Measurements from ENCODE around the gene TENM3. TPM values are rescaled to one million over a fixed set of nuclear protein-coding genes. Genes with fewer than 3 reads are reported as not detected.

TENM3 gene
- total and polyA plus RNA-seq, 10 of the 15 experiments (the other 5 are each of a cell fraction or from before 2014, with no cell fraction given) = 0.01 to 1.7 (median 0.08) TPM; not detected in 2

DNA sequence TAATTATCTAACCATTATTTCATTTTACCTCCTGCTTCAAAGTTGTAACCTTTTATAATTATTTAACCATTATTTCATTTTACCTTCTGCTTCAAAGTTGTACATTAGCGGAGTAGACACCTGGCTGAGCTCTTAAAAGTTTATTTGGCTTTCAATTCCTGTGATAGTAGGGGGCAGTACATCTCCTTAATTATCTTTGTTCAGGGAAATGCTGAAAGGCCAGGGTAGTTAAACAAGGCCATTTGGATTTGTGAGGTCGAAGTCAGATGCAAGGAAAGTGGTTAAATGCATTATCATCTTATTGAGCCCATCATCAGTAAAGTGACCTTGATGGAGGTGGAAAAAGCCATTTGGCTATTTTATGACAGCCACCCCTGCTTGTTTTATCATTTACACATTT, 210.6 kb downstream of the TENM3 start:
- no peaks in the 10 kb centered on the region for H3K79me2 ChIP-seq (ENCODE audit: control insufficient read depth, insufficient read depth, low read length)

More for the DNA sequence above, 210.6 kb downstream of the TENM3 start:
- Histone ChIP-seq H3K36me3 (ENCODE audit: control insufficient read depth in 2 of 2, insufficient read depth in 2 of 2, low read length in 1 of 2) (no peaks in the 10 kb centered on the region), H4K20me1 (ENCODE audit: control insufficient read depth, insufficient read depth) (no peaks in the 10 kb centered on the region), H2AFZ (ENCODE audit: control insufficient read depth, low read depth, low read length) (no peak overlapping the region), H3K9ac (ENCODE audit: control insufficient read depth, insufficient read depth, low read length) (no peak overlapping the region), H3K27ac (ENCODE audit: control insufficient read depth, insufficient read depth) (no peak overlapping the region), H3K27me3 (replicated peaks in 1 of 2; ENCODE audit: control insufficient read depth in 2 of 2, insufficient read depth in 2 of 2, low read length in 1 of 2) (peaks cover 2 to 6% of the 10 kb centered on the region in 2 experiments; a peak in 3 of 4 replicates), H3K9me3 (replicated peaks; ENCODE audit: control insufficient read depth, insufficient read depth, low read length) (no peaks in the 10 kb centered on the region), H3K4me2 (ENCODE audit: control insufficient read depth, insufficient read depth) (no peak overlapping the region), H3K4me3 (no peak overlapping the region), H3K4me1 (ENCODE audit: control insufficient read depth, insufficient read depth, low read length) (no peaks in the 10 kb centered on the region)
- intact Hi-C loops (cut with micrococcal nuclease; ENCODE audit: unreplicated experiment) (no loop called here), in situ Hi-C loops (cut with MboI) (no loop called here)
- ATAC-seq (no peak), FAIRE-seq (no peak), DNase-seq (ENCODE audit: low read depth, low spot score) (no peak)
- SMC1A ChIA-PET (ENCODE audit: uncharacterized antibody, unreplicated experiment) = no interaction called here
- CTCF ChIA-PET = no interaction called here
- WGBS (ENCODE audit: insufficient coverage, insufficient replicate concordance, low lambda C conversion rate, missing lambda C conversion rate) = 0% methylated on average over 2 of the region's 2 CpGs
- RAD21 ChIA-PET (ENCODE audit: unreplicated experiment) = no interaction called here
- no TSS peak for BruUV-seq (replicated peaks)
- no peak for TF ChIP-seq BCL11A (IDR thresholded peaks at IDR 0.05; ENCODE audit: low read depth, low read length)
- no peak for TF ChIP-seq NR2F1 (conservative IDR thresholded peaks at IDR 0.05)
- no peak for TF ChIP-seq FOXK2 (IDR thresholded peaks at IDR 0.05)
- TF ChIP-seq ZNF274 (IDR thresholded peaks at IDR 0.05; ENCODE audit: insufficient read depth, insufficient read length) = no peak
- TF ChIP-seq TAF1 (IDR thresholded peaks at IDR 0.05; ENCODE audit: borderline replicate concordance, low read depth, low read length) = no peak
- TF ChIP-seq ZNF24 (IDR thresholded peaks at IDR 0.05) = no peak
- TF ChIP-seq TCF3 (IDR thresholded peaks at IDR 0.05; ENCODE audit: borderline replicate concordance, insufficient read depth, low read depth, low read length) = no peak
- no peak for TF ChIP-seq IKZF1 (conservative IDR thresholded peaks at IDR 0.05)
- no peak for TF ChIP-seq WRNIP1 (IDR thresholded peaks at IDR 0.05; ENCODE audit: borderline replicate concordance, low read depth, low read length)
- TF ChIP-seq, protein P1, sequence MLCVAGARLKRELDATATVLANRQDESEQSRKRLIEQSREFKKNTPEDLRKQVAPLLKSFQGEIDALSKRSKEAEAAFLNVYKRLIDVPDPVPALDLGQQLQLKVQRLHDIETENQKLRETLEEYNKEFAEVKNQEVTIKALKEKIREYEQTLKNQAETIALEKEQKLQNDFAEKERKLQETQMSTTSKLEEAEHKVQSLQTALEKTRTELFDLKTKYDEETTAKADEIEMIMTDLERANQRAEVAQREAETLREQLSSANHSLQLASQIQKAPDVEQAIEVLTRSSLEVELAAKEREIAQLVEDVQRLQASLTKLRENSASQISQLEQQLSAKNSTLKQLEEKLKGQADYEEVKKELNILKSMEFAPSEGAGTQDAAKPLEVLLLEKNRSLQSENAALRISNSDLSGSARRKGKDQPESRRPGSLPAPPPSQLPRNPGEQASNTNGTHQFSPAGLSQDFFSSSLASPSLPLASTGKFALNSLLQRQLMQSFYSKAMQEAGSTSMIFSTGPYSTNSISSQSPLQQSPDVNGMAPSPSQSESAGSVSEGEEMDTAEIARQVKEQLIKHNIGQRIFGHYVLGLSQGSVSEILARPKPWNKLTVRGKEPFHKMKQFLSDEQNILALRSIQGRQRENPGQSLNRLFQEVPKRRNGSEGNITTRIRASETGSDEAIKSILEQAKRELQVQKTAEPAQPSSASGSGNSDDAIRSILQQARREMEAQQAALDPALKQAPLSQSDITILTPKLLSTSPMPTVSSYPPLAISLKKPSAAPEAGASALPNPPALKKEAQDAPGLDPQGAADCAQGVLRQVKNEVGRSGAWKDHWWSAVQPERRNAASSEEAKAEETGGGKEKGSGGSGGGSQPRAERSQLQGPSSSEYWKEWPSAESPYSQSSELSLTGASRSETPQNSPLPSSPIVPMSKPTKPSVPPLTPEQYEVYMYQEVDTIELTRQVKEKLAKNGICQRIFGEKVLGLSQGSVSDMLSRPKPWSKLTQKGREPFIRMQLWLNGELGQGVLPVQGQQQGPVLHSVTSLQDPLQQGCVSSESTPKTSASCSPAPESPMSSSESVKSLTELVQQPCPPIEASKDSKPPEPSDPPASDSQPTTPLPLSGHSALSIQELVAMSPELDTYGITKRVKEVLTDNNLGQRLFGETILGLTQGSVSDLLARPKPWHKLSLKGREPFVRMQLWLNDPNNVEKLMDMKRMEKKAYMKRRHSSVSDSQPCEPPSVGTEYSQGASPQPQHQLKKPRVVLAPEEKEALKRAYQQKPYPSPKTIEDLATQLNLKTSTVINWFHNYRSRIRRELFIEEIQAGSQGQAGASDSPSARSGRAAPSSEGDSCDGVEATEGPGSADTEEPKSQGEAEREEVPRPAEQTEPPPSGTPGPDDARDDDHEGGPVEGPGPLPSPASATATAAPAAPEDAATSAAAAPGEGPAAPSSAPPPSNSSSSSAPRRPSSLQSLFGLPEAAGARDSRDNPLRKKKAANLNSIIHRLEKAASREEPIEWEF (IDR thresholded peaks at IDR 0.05; ENCODE audit: insufficient replicate concordance, low read depth, low read length) = no peak
- no peak for TF ChIP-seq ZNF622 (IDR thresholded peaks at IDR 0.05)
- TF ChIP-seq SMAD1 (IDR thresholded peaks at IDR 0.05; ENCODE audit: low read depth, partially characterized antibody) = no peak
- TF ChIP-seq PAX5 (IDR thresholded peaks at IDR 0.05; ENCODE audit: borderline replicate concordance, low read depth, low read length) = no peak
- TF ChIP-seq, protein P2, sequence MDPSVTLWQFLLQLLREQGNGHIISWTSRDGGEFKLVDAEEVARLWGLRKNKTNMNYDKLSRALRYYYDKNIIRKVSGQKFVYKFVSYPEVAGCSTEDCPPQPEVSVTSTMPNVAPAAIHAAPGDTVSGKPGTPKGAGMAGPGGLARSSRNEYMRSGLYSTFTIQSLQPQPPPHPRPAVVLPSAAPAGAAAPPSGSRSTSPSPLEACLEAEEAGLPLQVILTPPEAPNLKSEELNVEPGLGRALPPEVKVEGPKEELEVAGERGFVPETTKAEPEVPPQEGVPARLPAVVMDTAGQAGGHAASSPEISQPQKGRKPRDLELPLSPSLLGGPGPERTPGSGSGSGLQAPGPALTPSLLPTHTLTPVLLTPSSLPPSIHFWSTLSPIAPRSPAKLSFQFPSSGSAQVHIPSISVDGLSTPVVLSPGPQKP (IDR thresholded peaks at IDR 0.05; ENCODE audit: low read depth, low read length) = no peak
- TF ChIP-seq, protein P3, sequence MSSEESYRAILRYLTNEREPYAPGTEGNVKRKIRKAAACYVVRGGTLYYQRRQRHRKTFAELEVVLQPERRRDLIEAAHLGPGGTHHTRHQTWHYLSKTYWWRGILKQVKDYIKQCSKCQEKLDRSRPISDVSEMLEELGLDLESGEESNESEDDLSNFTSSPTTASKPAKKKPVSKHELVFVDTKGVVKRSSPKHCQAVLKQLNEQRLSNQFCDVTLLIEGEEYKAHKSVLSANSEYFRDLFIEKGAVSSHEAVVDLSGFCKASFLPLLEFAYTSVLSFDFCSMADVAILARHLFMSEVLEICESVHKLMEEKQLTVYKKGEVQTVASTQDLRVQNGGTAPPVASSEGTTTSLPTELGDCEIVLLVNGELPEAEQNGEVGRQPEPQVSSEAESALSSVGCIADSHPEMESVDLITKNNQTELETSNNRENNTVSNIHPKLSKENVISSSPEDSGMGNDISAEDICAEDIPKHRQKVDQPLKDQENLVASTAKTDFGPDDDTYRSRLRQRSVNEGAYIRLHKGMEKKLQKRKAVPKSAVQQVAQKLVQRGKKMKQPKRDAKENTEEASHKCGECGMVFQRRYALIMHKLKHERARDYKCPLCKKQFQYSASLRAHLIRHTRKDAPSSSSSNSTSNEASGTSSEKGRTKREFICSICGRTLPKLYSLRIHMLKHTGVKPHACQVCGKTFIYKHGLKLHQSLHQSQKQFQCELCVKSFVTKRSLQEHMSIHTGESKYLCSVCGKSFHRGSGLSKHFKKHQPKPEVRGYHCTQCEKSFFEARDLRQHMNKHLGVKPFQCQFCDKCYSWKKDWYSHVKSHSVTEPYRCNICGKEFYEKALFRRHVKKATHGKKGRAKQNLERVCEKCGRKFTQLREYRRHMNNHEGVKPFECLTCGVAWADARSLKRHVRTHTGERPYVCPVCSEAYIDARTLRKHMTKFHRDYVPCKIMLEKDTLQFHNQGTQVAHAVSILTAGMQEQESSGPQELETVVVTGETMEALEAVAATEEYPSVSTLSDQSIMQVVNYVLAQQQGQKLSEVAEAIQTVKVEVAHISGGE (CRISPR knock-in tag; IDR thresholded peaks at IDR 0.05) = no peak
- no peak for TF ChIP-seq BACH1 (IDR thresholded peaks at IDR 0.05; ENCODE audit: borderline replicate concordance)
- POLR2A ChIA-PET = no interaction called here

All from GM12878 (cell line).